ENCODE measurements around the gene CEACAM6.

DNA sequence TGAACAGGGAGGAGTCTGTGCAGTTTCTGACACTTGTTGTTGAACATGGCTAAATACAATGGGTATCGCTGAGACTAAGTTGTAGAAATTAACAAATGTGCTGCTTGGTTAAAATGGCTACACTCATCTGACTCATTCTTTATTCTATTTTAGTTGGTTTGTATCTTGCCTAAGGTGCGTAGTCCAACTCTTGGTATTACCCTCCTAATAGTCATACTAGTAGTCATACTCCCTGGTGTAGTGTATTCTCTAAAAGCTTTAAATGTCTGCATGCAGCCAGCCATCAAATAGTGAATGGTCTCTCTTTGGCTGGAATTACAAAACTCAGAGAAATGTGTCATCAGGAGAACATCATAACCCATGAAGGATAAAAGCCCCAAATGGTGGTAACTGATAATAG lies 16.1 kb downstream of the CEACAM6 start:
- TF ChIP-seq, protein P1, sequence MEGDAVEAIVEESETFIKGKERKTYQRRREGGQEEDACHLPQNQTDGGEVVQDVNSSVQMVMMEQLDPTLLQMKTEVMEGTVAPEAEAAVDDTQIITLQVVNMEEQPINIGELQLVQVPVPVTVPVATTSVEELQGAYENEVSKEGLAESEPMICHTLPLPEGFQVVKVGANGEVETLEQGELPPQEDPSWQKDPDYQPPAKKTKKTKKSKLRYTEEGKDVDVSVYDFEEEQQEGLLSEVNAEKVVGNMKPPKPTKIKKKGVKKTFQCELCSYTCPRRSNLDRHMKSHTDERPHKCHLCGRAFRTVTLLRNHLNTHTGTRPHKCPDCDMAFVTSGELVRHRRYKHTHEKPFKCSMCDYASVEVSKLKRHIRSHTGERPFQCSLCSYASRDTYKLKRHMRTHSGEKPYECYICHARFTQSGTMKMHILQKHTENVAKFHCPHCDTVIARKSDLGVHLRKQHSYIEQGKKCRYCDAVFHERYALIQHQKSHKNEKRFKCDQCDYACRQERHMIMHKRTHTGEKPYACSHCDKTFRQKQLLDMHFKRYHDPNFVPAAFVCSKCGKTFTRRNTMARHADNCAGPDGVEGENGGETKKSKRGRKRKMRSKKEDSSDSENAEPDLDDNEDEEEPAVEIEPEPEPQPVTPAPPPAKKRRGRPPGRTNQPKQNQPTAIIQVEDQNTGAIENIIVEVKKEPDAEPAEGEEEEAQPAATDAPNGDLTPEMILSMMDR (IDR thresholded peaks at IDR 0.05 in 4 of 5, conservative IDR thresholded peaks at IDR 0.05 in 1 of 5): no peak
- TF ChIP-seq POLR2A (IDR thresholded peaks at IDR 0.05): no peak
